Thyroid gland (tissue), 4 donors: ENCODE measurements around the gene MAPRE3.

Source experiments
- CTCF ChIP-seq, 6 experiments: fragments of 200-600 bp in 3 of 6; fragments of 450-650 bp in 3 of 6; sonication (generic) in 3 of 6; IDR thresholded peaks; one replicate each; pipeline ENCODE4 v1.5.1; 2016 to 2019; ENCODE audit warnings: antibody characterized with exemption in 6 of 6, mild to moderate bottlenecking in 2 of 6, inconsistent platforms in 1 of 6, moderate library complexity in 1 of 6
- POLR2A ChIP-seq, 2 donors: fragments of 450-650 bp; IDR thresholded peaks; one replicate each; pipeline ENCODE4 v1.6.1; 2017; ENCODE audit warnings: antibody characterized with exemption in 2 of 2, mild to moderate bottlenecking in 2 of 2, moderate library complexity in 1 of 2

GRCh38 chr2:27038012-27038411, 67.6 kb downstream of the MAPRE3 start:
- TF ChIP-seq CTCF (IDR thresholded peaks at IDR 0.05) (no peak), POLR2A (IDR thresholded peaks at IDR 0.05) (no peak)
